Measurements from ENCODE around the gene OR13J1. TPM values are rescaled to one million over a fixed set of nuclear protein-coding genes. Genes with fewer than 3 reads are reported as not detected.

The OR13J1 gene
- total and polyA plus RNA-seq, 2 experiments from 2014 or later = 0.15 TPM; not detected in 1

DNA sequence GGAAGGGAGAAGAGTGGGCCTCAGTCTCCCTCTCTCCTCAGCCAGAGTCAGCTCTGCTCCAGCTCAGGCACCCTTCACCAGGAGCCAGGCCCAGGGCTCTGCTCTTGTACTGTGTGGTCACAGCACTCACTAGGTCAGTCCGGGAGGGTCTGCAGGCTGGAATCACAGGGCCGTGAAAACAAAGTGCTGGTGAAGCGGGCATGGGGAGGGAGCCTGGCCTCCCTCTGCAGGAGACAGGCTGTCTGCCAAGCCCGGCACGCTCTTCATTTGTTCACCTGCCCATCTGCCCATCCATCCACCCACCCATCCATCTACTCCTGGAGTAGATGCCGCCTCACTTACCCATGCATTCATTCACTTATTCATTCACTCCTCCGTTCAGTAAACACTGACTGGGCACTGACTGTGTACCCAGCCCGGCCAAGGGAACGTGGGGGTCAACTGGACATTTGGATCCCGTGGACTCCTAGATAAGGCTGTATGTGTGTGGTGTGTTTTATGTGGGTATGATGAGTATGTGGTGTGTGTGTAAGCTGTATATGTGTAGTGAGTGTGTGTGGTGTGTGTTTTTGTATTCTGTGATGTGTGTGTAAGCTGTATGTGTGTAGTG, 42.7 kb upstream of the OR13J1 start (continued):
- no peak for TF ChIP-seq CTCF (conservative IDR thresholded peaks at IDR 0.05; ENCODE audit: low read depth in 2 of 2)
- TF ChIP-seq, protein P1, sequence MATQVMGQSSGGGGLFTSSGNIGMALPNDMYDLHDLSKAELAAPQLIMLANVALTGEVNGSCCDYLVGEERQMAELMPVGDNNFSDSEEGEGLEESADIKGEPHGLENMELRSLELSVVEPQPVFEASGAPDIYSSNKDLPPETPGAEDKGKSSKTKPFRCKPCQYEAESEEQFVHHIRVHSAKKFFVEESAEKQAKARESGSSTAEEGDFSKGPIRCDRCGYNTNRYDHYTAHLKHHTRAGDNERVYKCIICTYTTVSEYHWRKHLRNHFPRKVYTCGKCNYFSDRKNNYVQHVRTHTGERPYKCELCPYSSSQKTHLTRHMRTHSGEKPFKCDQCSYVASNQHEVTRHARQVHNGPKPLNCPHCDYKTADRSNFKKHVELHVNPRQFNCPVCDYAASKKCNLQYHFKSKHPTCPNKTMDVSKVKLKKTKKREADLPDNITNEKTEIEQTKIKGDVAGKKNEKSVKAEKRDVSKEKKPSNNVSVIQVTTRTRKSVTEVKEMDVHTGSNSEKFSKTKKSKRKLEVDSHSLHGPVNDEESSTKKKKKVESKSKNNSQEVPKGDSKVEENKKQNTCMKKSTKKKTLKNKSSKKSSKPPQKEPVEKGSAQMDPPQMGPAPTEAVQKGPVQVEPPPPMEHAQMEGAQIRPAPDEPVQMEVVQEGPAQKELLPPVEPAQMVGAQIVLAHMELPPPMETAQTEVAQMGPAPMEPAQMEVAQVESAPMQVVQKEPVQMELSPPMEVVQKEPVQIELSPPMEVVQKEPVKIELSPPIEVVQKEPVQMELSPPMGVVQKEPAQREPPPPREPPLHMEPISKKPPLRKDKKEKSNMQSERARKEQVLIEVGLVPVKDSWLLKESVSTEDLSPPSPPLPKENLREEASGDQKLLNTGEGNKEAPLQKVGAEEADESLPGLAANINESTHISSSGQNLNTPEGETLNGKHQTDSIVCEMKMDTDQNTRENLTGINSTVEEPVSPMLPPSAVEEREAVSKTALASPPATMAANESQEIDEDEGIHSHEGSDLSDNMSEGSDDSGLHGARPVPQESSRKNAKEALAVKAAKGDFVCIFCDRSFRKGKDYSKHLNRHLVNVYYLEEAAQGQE (IDR thresholded peaks at IDR 0.05; ENCODE audit: unreplicated experiment) = no peak
- TF ChIP-seq, protein P2, sequence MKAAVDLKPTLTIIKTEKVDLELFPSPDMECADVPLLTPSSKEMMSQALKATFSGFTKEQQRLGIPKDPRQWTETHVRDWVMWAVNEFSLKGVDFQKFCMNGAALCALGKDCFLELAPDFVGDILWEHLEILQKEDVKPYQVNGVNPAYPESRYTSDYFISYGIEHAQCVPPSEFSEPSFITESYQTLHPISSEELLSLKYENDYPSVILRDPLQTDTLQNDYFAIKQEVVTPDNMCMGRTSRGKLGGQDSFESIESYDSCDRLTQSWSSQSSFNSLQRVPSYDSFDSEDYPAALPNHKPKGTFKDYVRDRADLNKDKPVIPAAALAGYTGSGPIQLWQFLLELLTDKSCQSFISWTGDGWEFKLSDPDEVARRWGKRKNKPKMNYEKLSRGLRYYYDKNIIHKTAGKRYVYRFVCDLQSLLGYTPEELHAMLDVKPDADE (IDR thresholded peaks at IDR 0.05) = no peak

GRCh38 chr9:35911690-35912089, 41.5 kb upstream of the OR13J1 start:
- no peak overlapping the region for H3K27ac ChIP-seq (ENCODE audit: low read depth)
- H3K27me3 ChIP-seq (ENCODE audit: insufficient read depth) = no peaks in the 10 kb centered on the region
- peak overlapping the region; percentile 47; the same call in 1 of the 2 replicates for H2AFZ ChIP-seq
- peaks cover 48% of the 10 kb centered on the region for H3K4me1 Mint-ChIP-seq
- ATAC-seq = no peak
- DNase-seq (ENCODE audit: low spot score) = no peak
- peaks cover 11% of the 10 kb centered on the region for H3K27me3 Mint-ChIP-seq (ENCODE audit: insufficient read depth, low read depth, poor library complexity)
- H3K9me3 Mint-ChIP-seq = no peaks in the 10 kb centered on the region
- no peaks in the 10 kb centered on the region for H3K36me3 Mint-ChIP-seq (ENCODE audit: low read depth)
- H3K4me2 ChIP-seq = no peak overlapping the region
- no peaks in the 10 kb centered on the region for H4K20me1 ChIP-seq (replicated peaks; ENCODE audit: insufficient read depth)
- H3K9me2 ChIP-seq (ENCODE audit: insufficient read depth) = no peaks in the 10 kb centered on the region
- H3K4me3 ChIP-seq = no peak overlapping the region
- no peaks in the 10 kb centered on the region for H3K79me2 ChIP-seq (replicated peaks; ENCODE audit: insufficient read depth)
- H3K36me3 ChIP-seq (ENCODE audit: insufficient read depth) = no peaks in the 10 kb centered on the region
- peaks cover 24% of the 10 kb centered on the region for H3K4me1 ChIP-seq (ENCODE audit: insufficient read depth)
- H3K4me3 Mint-ChIP-seq = no peak overlapping the region
- no peak overlapping the region for H3K27ac Mint-ChIP-seq
- H3F3A ChIP-seq (replicated peaks; ENCODE audit: low read depth) = peaks cover 4% of the 10 kb centered on the region; the same call in 1 of the 2 replicates
- TF ChIP-seq CTCF (conservative IDR thresholded peaks at IDR 0.05; ENCODE audit: low read depth in 2 of 2) (no peak), EZH2 (IDR thresholded peaks at IDR 0.05; ENCODE audit: low read depth, unreplicated experiment) (no peak), ZNF331 (CRISPR knock-in tag; IDR thresholded peaks at IDR 0.05; ENCODE audit: low read depth) (no peak), POLR2AphosphoS5 (IDR thresholded peaks at IDR 0.05; ENCODE audit: low read depth) (no peak), STAT1 (IDR thresholded peaks at IDR 0.05; ENCODE audit: unreplicated experiment) (no peak), CREB1 (CRISPR knock-in tag; IDR thresholded peaks at IDR 0.05; ENCODE audit: low read depth) (no peak), EZH2phosphoT487 (IDR thresholded peaks at IDR 0.05; ENCODE audit: unreplicated experiment) (no peak), JUNB (IDR thresholded peaks at IDR 0.05; ENCODE audit: unreplicated experiment) (no peak)
- TF ChIP-seq, protein P2 (IDR thresholded peaks at IDR 0.05) = no peak
- TF ChIP-seq, protein P1 (IDR thresholded peaks at IDR 0.05; ENCODE audit: unreplicated experiment) = no peak

Data from GM23338 (cell line).